GM10266 (cell line): ENCODE data around the gene EVA1C.
"Not testable (repeated sequence)": the region's sequence is repeated elsewhere in the genome, so short reads cannot be mapped to it uniquely, and the experiment has no call there.

Experiments
- DNase-seq: peaks from one replicate; pipeline ENCODE4 v3.0.0; 2012; ENCODE audit errors: extremely low spot score
- TF ChIP-seq, protein P1 (sequence below): IDR thresholded peaks from 2 replicates; pipeline ENCODE4 v1.5.1; 2012; ENCODE audit warnings: mild to moderate bottlenecking, low read depth; ENCODE audit not compliant: control insufficient read depth, insufficient read depth; ENCODE audit errors: missing control alignments

EVA1C gene

DNA sequence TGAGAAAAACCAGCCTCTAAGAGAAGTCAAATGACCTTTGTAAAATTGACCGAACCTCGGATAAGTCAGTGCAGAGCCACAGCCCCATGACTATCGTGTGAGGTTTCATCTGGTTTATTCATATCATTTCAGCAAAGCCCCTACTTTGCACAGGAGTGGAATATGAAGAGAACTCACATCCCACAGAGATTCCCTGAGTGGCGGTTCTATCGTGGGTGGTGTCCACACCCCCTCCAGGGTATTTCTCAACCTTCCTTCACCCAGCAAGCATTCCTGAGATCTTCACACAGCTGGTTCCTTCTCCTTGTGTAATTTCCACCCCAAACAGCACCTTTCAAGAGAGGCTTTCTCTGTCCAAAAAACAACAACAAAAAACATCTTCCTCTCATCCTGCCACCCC is 47.5 kb downstream of the EVA1C start:
- TF ChIP-seq, protein P1, sequence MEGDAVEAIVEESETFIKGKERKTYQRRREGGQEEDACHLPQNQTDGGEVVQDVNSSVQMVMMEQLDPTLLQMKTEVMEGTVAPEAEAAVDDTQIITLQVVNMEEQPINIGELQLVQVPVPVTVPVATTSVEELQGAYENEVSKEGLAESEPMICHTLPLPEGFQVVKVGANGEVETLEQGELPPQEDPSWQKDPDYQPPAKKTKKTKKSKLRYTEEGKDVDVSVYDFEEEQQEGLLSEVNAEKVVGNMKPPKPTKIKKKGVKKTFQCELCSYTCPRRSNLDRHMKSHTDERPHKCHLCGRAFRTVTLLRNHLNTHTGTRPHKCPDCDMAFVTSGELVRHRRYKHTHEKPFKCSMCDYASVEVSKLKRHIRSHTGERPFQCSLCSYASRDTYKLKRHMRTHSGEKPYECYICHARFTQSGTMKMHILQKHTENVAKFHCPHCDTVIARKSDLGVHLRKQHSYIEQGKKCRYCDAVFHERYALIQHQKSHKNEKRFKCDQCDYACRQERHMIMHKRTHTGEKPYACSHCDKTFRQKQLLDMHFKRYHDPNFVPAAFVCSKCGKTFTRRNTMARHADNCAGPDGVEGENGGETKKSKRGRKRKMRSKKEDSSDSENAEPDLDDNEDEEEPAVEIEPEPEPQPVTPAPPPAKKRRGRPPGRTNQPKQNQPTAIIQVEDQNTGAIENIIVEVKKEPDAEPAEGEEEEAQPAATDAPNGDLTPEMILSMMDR, result no peak
- DNase-seq, result no peak

DNA sequence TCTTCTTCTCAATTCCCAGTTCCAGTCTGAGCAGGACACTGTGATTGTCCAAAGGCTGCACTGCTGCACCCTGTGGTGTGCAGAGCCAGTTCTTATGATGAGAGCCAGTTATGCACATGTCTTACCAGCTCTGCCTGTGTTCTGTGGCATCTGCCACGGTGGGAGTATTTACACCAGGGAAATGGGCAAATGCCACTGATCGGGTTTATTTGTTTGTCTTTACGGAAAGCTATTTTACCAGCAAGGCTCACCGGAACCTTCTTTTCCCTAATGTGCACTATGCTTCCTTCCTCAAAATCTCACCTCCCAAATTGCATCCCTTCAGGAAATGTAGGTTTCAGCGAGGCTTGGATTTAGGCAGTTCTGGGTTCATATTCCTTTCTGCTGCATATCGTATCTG is 49.0 kb downstream of the EVA1C start:
- TF ChIP-seq, protein P1, result no peak

GRCh38 chr21:32462564-32462963 is 50.1 kb downstream of the EVA1C start:
- DNase-seq, result not testable (repeated sequence)

More for the DNA sequence above, 49.0 kb downstream of the EVA1C start:
- DNase-seq, result no peak

DNA sequence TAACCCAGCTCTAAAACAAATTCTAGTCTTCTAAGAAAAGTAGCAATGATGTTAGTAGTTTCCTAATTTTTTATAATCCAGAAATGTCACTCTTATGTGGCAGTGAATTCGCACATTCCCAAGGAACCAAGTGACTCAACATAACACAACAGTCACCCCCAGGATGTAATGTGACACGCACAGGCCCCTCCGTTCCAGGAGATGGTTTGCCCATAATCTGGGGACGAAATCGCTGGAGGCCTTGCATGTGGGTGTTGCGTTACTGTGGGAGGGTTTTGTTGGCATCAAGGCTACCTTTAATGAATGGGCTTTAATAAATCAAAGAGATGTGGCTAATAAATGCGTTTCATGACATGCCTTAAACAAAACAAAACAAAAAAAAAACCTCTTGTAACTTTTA is 50.9 kb downstream of the EVA1C start:
- DNase-seq, result no peak

DNA sequence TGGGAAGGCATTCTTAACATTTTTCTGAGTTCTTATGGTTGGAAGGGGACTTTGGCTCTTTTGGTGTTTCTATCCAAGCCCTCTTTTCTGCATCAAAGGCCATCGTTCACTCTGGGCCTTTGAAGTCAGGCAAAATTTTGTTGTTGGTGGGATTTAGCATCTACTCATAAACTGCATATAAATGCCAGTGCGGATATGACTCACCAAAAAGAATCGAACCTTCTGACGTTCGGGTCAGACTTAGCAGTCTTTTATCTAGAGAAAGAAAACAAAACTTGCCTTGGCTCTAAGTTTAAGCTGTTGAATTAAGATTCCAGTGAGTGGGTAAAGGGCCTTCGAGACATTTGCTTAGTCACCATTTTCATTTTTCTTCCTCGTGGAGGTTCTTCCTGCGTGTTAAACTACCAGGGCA is 51.4 kb downstream of the EVA1C start:
- TF ChIP-seq, protein P1, result no peak
- no peak for DNase-seq

More for the DNA sequence above, 50.9 kb downstream of the EVA1C start:
- TF ChIP-seq, protein P1, result no peak

- TF ChIP-seq, protein P1, result no peak
- DNase-seq, result no peak
Observed at GRCh38 chr21:32467291-32467690, 54.8 kb downstream of the EVA1C start.

DNA sequence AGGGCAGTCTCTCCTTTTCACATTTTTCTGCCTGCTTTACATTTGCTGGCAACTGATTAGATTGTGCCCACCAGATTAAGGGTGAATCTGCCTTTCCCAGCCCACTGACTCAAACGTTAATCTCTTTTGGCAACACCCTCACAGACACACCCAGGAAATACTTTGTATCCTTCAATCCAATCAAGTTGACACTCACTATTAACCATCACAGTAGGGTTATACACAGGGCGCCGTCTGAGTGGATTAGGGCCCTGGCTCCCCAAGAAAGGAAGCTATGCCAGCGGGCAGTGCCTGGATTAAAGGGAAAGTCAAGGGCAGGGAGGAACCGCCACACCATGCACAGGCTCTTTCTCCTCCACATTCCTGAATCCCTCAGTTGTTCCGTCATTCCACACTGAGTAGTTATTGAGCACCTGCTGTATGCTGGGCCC is 56.2 kb downstream of the EVA1C start:
- DNase-seq, result no peak
- TF ChIP-seq, protein P1, result no peak

DNA sequence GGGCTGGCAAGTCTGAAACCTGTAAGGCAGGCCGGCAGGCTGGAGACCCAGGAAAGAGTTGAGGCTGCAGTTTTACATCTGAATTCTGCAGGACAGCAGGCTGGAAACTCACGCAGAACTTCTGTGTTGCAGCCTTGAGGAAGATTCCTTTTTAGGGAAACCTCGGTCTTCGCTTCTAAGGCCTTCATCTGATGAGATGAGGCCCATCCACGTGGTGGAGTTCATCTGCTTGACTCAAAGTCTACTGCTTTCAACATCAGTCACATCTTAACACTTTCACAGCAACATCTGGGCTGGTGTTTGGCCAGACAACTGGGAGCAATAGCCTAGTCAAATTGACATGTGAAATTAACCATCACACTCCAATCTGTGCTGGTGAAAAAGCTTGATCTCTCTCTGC is 57.1 kb downstream of the EVA1C start:
- TF ChIP-seq, protein P1, result no peak

More for the DNA sequence above, 57.1 kb downstream of the EVA1C start:
- DNase-seq, result no peak
